ENCODE results near the gene DNAJC5.

DNAJC5 gene

DNA sequence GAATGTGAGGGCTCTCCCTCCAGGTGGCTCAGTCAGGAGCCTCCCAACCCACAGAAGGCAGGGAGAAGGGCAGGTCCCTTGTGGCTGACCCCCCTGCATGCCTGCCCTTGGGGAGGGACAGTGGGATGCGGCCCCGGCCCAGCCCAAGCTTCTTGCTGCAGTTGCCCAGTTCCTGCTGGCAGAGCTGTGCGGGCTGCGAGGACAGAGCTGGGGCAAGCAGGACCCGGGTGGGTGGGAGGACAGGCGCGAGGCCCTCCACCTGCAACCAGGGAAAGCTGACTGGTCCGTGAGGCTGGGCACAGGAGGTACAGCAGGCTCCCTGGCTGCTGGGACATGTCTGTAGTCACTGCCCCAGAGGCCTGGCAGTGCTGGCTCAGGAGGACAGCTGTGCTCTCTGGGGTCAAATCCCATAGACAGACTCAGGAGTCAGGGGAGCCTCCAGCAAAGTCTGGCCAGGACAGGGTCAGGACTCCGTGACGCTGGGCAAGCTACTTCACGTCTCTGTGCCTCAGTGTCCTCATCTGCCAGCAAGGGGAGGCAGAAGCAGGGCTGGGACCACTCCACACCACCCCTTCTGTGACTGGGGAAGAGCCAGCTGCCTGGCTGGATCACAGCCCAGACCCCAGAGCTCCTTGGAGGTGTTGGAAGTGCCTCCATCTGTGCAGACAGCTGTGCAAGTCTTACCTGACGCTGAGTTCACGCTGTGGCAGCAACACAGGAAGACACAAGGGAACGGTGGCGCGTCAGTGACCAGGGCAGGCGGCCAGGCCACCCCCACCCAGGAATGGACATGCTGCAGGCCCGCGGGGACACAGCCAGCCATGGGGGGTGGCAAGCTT is 48.3 kb downstream of the DNAJC5 start:
- Histone ChIP-seq H2AK5ac (ENCODE audit: low read length) (no peak overlapping the region), H3K4me2 (ENCODE audit: low read length) (no peak overlapping the region), H3K4me3 (ENCODE audit: low read depth, low read length) (no peak overlapping the region), H3K79me1 (ENCODE audit: low read length) (peaks cover 9% of the 10 kb centered on the region), H3K27ac (ENCODE audit: low read depth, low read length) (peak overlapping the region; percentile 93), H3K4ac (ENCODE audit: low read depth, low read length) (peak overlapping the region; percentile 49), H4K8ac (ENCODE audit: low read depth, low read length) (no peak overlapping the region), H3K9ac (ENCODE audit: low read length) (peak overlapping the region; percentile 5), H4K91ac (ENCODE audit: low read depth, low read length) (peak overlapping the region; percentile 12), H2AFZ (ENCODE audit: insufficient read depth, low read length, poor library complexity) (no peak overlapping the region), H2BK5ac (ENCODE audit: low read depth, low read length, poor library complexity) (peak overlapping the region; percentile 74), H3K23ac (ENCODE audit: low read length) (no peak overlapping the region), H2BK12ac (ENCODE audit: low read length) (no peak overlapping the region), H3K18ac (ENCODE audit: low read length) (peak overlapping the region; percentile 2), H3K27me3 (ENCODE audit: insufficient read depth, low read length) (no peaks in the 10 kb centered on the region), H3K4me1 (ENCODE audit: control insufficient read depth in 1 of 2, insufficient read depth in 2 of 2, low read length in 2 of 2) (peaks cover 14 to 18% of the 10 kb centered on the region in 2 experiments), H4K12ac (ENCODE audit: low read depth, low read length) (peak overlapping the region; percentile 14), H3K79me2 (ENCODE audit: control insufficient read depth, insufficient read depth, low read length, poor library complexity) (peaks cover 4% of the 10 kb centered on the region), H3K14ac (ENCODE audit: low read length) (peak overlapping the region; percentile 54), H2BK120ac (ENCODE audit: insufficient read depth, low read length, poor library complexity) (no peak overlapping the region), H3K9me3 (ENCODE audit: insufficient read depth, low read depth, low read length) (no peaks in the 10 kb centered on the region), H3K36me3 (ENCODE audit: control insufficient read depth in 1 of 2, insufficient read depth in 2 of 2, low read length in 2 of 2) (peaks cover 61 to 67% of the 10 kb centered on the region in 2 experiments)
- no peak for DNase-seq
- no CpG with 5 or more reads among the region's 19 CpGs for WGBS (ENCODE audit: extremely low coverage, insufficient coverage, insufficient read length)

DNA sequence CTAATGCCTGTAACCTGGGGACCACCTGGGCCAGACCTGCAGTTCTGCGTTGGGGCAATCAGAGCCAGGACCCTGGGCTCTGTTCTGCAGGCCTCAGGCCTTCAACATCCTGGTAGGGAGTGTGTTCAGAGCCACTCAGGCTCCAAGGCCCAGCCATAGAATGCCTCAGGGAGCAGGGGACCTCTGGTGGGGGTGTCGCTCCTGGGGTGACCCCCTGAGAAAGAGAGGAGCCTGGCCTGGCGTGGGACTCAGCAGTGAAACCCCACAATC is 48.8 kb downstream of the DNAJC5 start:
- no peak overlapping the region for H3K4me2 ChIP-seq (ENCODE audit: low read length)
- H3K79me2 ChIP-seq (ENCODE audit: control insufficient read depth, insufficient read depth, low read length, poor library complexity), result peaks cover 4% of the 10 kb centered on the region
- no peak overlapping the region for H2AFZ ChIP-seq (ENCODE audit: insufficient read depth, low read length, poor library complexity)
- no peak for DNase-seq
- H4K8ac ChIP-seq (ENCODE audit: low read depth, low read length), result no peak overlapping the region
- H2BK120ac ChIP-seq (ENCODE audit: insufficient read depth, low read length, poor library complexity), result no peak overlapping the region
- no peak overlapping the region for H2BK5ac ChIP-seq (ENCODE audit: low read depth, low read length, poor library complexity)
- no peak overlapping the region for H3K14ac ChIP-seq (ENCODE audit: low read length)
- H4K12ac ChIP-seq (ENCODE audit: low read depth, low read length), result no peak overlapping the region
- WGBS (ENCODE audit: extremely low coverage, insufficient coverage, insufficient read length), result no CpG with 5 or more reads among the region's 3 CpGs
- H3K27me3 ChIP-seq (ENCODE audit: insufficient read depth, low read length), result no peaks in the 10 kb centered on the region
- peaks cover 60 to 64% of the 10 kb centered on the region in 2 experiments for H3K36me3 ChIP-seq (ENCODE audit: control insufficient read depth in 1 of 2, insufficient read depth in 2 of 2, low read length in 2 of 2)
- H3K27ac ChIP-seq (ENCODE audit: low read depth, low read length), result no peak overlapping the region
- no peak overlapping the region for H3K4me3 ChIP-seq (ENCODE audit: low read depth, low read length)
- H2BK12ac ChIP-seq (ENCODE audit: low read length), result no peak overlapping the region
- H3K9ac ChIP-seq (ENCODE audit: low read length), result no peak overlapping the region
- H4K91ac ChIP-seq (ENCODE audit: low read depth, low read length), result no peak overlapping the region
- peaks cover 9% of the 10 kb centered on the region for H3K79me1 ChIP-seq (ENCODE audit: low read length)
- H3K18ac ChIP-seq (ENCODE audit: low read length), result peak overlapping the region; percentile 2
- H3K4me1 ChIP-seq (ENCODE audit: control insufficient read depth in 1 of 2, insufficient read depth in 2 of 2, low read length in 2 of 2), result peaks cover 15 to 22% of the 10 kb centered on the region in 2 experiments
- H3K23ac ChIP-seq (ENCODE audit: low read length), result no peak overlapping the region
- H3K9me3 ChIP-seq (ENCODE audit: insufficient read depth, low read depth, low read length), result no peaks in the 10 kb centered on the region
- H2AK5ac ChIP-seq (ENCODE audit: low read length), result no peak overlapping the region
- H3K4ac ChIP-seq (ENCODE audit: low read depth, low read length), result no peak overlapping the region

DNA sequence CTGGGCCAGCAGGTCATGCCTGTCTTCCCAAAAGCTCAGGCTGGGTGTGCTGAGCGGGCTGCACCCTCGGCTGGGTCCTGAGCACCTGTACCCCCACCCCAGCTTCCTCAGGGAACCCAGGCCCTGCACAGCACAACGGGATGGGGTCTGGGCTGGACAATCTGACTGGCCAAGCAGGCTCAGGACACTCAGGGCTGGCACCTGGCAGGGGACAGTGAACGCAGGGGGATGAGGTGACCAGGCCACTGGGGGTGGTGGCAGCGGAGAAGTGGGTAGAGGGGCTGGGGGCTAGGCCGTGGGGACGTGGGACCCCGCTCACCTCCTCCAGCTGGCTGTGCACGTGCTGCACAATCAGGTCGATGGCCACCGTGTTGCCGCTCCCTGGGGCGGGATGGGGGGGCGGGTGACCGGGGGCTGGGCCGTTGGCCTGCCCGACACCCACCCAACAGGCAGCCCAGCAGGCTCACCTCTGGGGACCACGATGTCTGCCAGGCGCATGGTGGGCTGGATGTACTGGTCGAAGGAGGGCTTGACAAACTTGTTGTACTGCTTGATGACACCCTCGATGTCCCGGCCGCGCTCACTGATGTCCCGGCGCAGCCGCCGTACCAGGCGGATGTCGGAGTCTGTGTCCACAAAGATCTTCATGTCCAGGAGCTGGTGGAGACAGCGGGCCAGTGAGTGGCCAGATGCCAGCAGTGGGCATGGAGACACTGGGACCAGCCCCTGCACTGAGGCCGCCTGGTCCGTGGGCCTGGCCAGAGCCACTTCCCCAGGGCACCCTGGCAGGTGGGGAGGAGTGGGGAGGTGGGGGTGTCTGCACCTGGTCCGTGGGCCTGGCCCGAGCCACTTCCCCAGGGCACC is 49.4 kb downstream of the DNAJC5 start:
- Histone ChIP-seq H2BK12ac (ENCODE audit: low read length) (no peak overlapping the region), H3K18ac (ENCODE audit: low read length) (no peak overlapping the region), H4K12ac (ENCODE audit: low read depth, low read length) (no peak overlapping the region), H4K8ac (ENCODE audit: low read depth, low read length) (no peak overlapping the region), H3K4me1 (ENCODE audit: control insufficient read depth in 1 of 2, insufficient read depth in 2 of 2, low read length in 2 of 2) (peaks cover 20 to 27% of the 10 kb centered on the region in 2 experiments), H3K14ac (ENCODE audit: low read length) (no peak overlapping the region), H3K79me1 (ENCODE audit: low read length) (peaks cover 9% of the 10 kb centered on the region), H3K27ac (ENCODE audit: low read depth, low read length) (no peak overlapping the region), H3K9ac (ENCODE audit: low read length) (no peak overlapping the region), H3K23ac (ENCODE audit: low read length) (no peak overlapping the region), H3K36me3 (ENCODE audit: control insufficient read depth in 1 of 2, insufficient read depth in 2 of 2, low read length in 2 of 2) (peaks cover 56 to 59% of the 10 kb centered on the region in 2 experiments), H3K27me3 (ENCODE audit: insufficient read depth, low read length) (no peaks in the 10 kb centered on the region), H3K79me2 (ENCODE audit: control insufficient read depth, insufficient read depth, low read length, poor library complexity) (peaks cover 4% of the 10 kb centered on the region), H2AK5ac (ENCODE audit: low read length) (no peak overlapping the region), H2BK5ac (ENCODE audit: low read depth, low read length, poor library complexity) (no peak overlapping the region), H2BK120ac (ENCODE audit: insufficient read depth, low read length, poor library complexity) (no peak overlapping the region), H3K4me3 (ENCODE audit: low read depth, low read length) (peak overlapping the region; percentile 11), H4K91ac (ENCODE audit: low read depth, low read length) (no peak overlapping the region), H3K4me2 (ENCODE audit: low read length) (no peak overlapping the region), H3K9me3 (ENCODE audit: insufficient read depth, low read depth, low read length) (no peaks in the 10 kb centered on the region), H2AFZ (ENCODE audit: insufficient read depth, low read length, poor library complexity) (no peak overlapping the region), H3K4ac (ENCODE audit: low read depth, low read length) (no peak overlapping the region)
- no CpG with 5 or more reads among the region's 35 CpGs for WGBS (ENCODE audit: extremely low coverage, insufficient coverage, insufficient read length)
- no peak for DNase-seq

DNA sequence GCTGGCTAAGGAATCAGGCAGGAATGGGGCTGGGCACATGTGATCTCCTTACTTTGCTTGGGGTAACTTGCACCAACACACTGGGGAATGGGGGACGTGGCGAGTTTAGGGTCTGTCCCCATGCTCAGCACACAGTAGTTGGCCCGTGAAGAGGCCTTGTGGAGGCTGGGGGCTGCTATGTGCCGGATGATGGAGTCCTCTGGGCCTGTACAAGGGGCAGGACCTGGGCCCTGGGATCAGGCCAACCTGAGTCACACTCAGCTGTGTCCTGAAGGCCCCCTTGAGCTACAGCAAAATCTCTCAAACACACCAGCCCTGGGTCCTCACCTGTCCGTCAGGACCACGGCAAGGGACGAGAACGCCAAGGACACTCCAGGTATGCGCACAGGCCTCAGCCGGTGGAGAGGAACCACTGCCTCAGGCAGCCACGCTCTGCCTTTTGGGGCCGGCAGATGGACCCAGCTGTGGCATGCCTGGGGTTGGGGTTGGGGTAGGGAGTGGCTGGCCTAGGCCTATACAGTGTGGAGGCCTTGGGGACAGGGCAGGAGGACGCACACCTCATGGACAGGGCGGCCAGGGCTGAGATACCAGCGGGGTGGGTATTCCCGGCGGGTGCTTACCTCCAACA is 50.2 kb downstream of the DNAJC5 start:
- Histone ChIP-seq H3K9ac (ENCODE audit: low read length) (no peak overlapping the region), H3K36me3 (ENCODE audit: control insufficient read depth in 1 of 2, insufficient read depth in 2 of 2, low read length in 2 of 2) (peaks cover 55 to 56% of the 10 kb centered on the region in 2 experiments), H3K4me3 (ENCODE audit: low read depth, low read length) (no peak overlapping the region), H3K14ac (ENCODE audit: low read length) (no peak overlapping the region), H4K12ac (ENCODE audit: low read depth, low read length) (no peak overlapping the region), H3K4ac (ENCODE audit: low read depth, low read length) (no peak overlapping the region), H4K8ac (ENCODE audit: low read depth, low read length) (no peak overlapping the region), H2BK5ac (ENCODE audit: low read depth, low read length, poor library complexity) (no peak overlapping the region), H3K4me1 (ENCODE audit: control insufficient read depth in 1 of 2, insufficient read depth in 2 of 2, low read length in 2 of 2) (peaks cover 24 to 33% of the 10 kb centered on the region in 2 experiments), H3K9me3 (ENCODE audit: insufficient read depth, low read depth, low read length) (no peaks in the 10 kb centered on the region), H3K23ac (ENCODE audit: low read length) (no peak overlapping the region), H3K27me3 (ENCODE audit: insufficient read depth, low read length) (no peaks in the 10 kb centered on the region), H4K91ac (ENCODE audit: low read depth, low read length) (no peak overlapping the region), H2BK12ac (ENCODE audit: low read length) (no peak overlapping the region), H2AFZ (ENCODE audit: insufficient read depth, low read length, poor library complexity) (no peak overlapping the region), H2AK5ac (ENCODE audit: low read length) (no peak overlapping the region), H3K79me1 (ENCODE audit: low read length) (peaks cover 9% of the 10 kb centered on the region), H2BK120ac (ENCODE audit: insufficient read depth, low read length, poor library complexity) (no peak overlapping the region), H3K79me2 (ENCODE audit: control insufficient read depth, insufficient read depth, low read length, poor library complexity) (peaks cover 4% of the 10 kb centered on the region), H3K4me2 (ENCODE audit: low read length) (no peak overlapping the region), H3K27ac (ENCODE audit: low read depth, low read length) (no peak overlapping the region), H3K18ac (ENCODE audit: low read length) (no peak overlapping the region)
- DNase-seq, result no peak
- no CpG with 5 or more reads among the region's 17 CpGs for WGBS (ENCODE audit: extremely low coverage, insufficient coverage, insufficient read length)
